Duodenal mucosa (tissue), 2 donors: Measurements from ENCODE around the gene TRIM25.
A peak's percentile ranks its signal among the peaks of the same experiment; 100 is the strongest.

Experiments used
- H3K27ac ChIP-seq: one replicate; pipeline ENCODE4 v1.7.0; 2013; ENCODE audit warnings: low read depth, low read length
- H3K27me3 ChIP-seq, 2 donors: one replicate each; pipeline ENCODE4 v1.7.0; 2013; ENCODE audit warnings: low read length in 2 of 2, control low read depth in 1 of 2; ENCODE audit not compliant: insufficient read depth in 2 of 2, control insufficient read depth in 1 of 2
- H3K36me3 ChIP-seq, 2 donors: one replicate each; pipeline ENCODE4 v1.7.0; 2013; ENCODE audit warnings: low read length in 2 of 2, control low read depth in 1 of 2; ENCODE audit not compliant: insufficient read depth in 2 of 2, control insufficient read depth in 1 of 2
- H3K4me1 ChIP-seq, 2 donors: one replicate each; pipeline ENCODE4 v1.7.0; 2013; ENCODE audit warnings: low read length in 2 of 2, control low read depth in 1 of 2; ENCODE audit not compliant: insufficient read depth in 2 of 2, control insufficient read depth in 1 of 2
- H3K4me3 ChIP-seq, 2 donors: one replicate each; pipeline ENCODE4 v1.7.0; 2013; ENCODE audit warnings: low read length in 2 of 2, low read depth in 1 of 2
- H3K9ac ChIP-seq, 2 donors: one replicate each; pipeline ENCODE4 v1.7.0; 2013; ENCODE audit warnings: low read length in 2 of 2, low read depth in 1 of 2
- H3K9me3 ChIP-seq, 2 donors: one replicate each; pipeline ENCODE4 v1.7.0; 2013; ENCODE audit warnings: low read length in 2 of 2, control low read depth in 1 of 2; ENCODE audit not compliant: control insufficient read depth in 1 of 2

TRIM25 gene

DNA sequence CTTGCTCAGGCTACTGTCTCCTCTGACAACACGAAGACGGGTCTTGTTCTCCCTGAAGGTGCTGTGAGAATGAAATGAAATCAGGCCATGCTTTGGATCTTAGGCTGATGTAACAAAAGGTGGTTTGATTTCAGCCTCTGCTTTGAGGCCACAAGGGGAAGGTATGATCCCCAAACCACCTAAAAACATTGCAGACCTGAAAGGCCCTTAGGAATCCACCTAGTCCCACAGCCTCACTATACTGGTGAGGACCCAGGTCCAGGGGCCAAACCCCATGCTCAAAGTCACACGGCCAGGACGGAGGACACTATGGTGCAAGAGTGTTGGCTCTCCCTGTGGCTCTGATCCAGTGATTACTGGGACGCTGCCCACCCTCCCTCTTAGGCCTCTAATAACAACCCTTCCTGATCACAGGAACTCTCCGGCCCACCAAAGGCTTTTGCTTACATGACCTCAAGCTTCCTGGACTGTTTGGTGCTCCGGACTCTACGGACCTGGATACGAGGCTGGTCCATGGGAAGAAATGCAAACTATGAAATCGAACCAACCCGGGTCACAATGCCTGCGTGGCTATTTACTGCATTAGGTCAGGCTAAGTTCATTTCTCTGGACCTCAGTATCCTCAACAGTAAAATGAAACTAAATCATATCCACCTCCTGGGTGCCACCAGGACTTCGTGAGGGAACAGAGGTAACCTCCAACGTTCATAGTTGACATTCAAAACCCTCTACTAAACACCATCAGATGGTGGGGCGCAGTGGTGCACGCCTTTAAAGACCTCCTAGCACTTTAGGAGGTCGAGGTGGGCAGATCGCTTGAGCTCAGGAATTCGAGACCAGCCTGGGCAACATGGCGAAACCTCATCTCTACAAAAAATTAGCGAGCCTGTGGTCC is 1.5 kb downstream of the TRIM25 start:
- H3K4me1 ChIP-seq: peaks cover 41 to 55% of the 10 kb centered on the region in 2 donors

DNA sequence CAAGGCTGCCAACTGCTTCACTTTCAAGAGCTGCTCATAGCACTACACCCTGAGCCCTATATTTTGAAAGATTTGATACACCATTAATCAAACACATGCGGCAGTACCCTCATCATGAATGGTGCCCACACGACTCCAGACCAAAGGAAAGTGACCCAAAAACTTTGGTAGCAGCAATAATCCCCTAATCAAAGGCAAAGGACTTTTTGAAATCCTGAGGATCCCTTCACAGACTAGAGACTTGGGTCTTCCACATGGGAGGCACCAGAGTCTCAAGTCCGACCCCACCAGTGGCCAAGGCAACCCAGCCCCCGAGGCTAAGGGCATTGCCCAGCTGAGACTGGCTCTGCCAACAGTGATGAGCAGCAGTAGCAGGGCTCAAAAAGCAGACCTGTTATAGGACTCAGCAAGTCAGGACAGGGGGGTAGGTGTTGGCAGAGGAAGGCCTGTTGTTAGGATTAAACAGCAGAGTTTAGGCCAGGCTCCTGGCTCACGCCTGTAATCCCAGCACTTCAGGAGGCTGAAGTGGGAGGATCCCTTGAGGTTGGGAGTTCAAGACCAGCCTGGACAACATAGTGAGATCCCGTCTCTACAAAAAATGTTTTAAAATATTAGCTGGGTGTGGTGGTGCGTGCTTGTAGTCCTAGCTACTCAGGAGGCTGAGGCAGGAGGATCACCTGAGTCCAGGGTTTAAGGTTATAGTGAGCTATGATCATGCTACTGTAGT is 3.2 kb downstream of the TRIM25 start:
- peak overlapping the region; percentile 46 to 47 for H3K4me3 ChIP-seq
- H3K27me3 ChIP-seq: no peaks in the 10 kb centered on the region
- peaks cover 37 to 49% of the 10 kb centered on the region in 2 donors for H3K4me1 ChIP-seq
- no peak overlapping the region for H3K27ac ChIP-seq
- peak overlapping the region in 1 of 2 donors; percentile 45 for H3K9ac ChIP-seq
- no peaks in the 10 kb centered on the region for H3K9me3 ChIP-seq
- peaks cover 9 to 39% of the 10 kb centered on the region in 2 donors for H3K36me3 ChIP-seq

More for the DNA sequence above, 1.5 kb downstream of the TRIM25 start:
- Histone ChIP-seq H3K9ac (peak overlapping the region; percentile 96 to 97), H3K9me3 (no peaks in the 10 kb centered on the region), H3K36me3 (peaks cover 0 to 22% of the 10 kb centered on the region in 2 donors), H3K4me3 (peak overlapping the region; percentile 93 to 98), H3K27ac (peak overlapping the region; percentile 23), H3K27me3 (no peaks in the 10 kb centered on the region)

DNA sequence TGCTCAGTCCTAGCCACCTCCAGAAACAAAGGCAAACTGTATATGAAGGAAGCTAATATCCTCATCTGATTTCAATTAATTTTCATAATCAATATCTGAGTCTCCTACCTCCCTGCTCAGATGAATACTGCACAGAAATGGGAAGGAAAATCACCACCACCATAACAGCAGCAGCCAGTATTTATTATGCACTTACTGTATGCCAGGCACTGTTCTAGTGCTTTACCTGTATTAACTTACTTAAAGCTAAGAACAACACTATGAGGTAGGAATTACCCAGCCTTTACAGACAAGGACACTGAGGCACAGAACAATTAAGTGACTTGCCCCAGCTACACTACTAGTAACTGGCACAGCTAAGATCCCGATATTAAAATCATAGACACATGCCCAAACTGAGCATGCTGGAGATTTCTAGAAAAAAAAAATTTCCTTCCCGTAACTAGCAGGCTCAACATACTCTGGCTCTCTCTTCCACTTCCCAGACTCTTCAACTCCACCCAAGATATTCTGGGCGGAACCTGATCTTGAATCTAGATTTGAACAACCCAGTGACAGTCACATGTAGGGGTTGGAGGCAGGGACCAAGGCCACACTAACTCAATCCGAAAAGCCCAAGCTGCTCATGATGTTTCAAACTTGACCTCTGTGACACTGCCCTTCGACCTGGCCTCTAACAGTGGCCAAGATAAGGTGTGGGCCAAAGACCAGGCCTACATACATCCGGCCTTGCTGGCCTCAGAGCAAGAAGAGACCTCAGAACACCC is 3.9 kb downstream of the TRIM25 start:
- H3K27me3 ChIP-seq: no peaks in the 10 kb centered on the region
- H3K4me1 ChIP-seq: peaks cover 29 to 42% of the 10 kb centered on the region in 2 donors
- H3K36me3 ChIP-seq: peaks cover 9 to 42% of the 10 kb centered on the region in 2 donors
- peak overlapping the region; percentile 46 to 47 for H3K4me3 ChIP-seq
- H3K9me3 ChIP-seq: no peaks in the 10 kb centered on the region
- no peak overlapping the region for H3K27ac ChIP-seq
- peak overlapping the region in 1 of 2 donors; percentile 45 for H3K9ac ChIP-seq

DNA sequence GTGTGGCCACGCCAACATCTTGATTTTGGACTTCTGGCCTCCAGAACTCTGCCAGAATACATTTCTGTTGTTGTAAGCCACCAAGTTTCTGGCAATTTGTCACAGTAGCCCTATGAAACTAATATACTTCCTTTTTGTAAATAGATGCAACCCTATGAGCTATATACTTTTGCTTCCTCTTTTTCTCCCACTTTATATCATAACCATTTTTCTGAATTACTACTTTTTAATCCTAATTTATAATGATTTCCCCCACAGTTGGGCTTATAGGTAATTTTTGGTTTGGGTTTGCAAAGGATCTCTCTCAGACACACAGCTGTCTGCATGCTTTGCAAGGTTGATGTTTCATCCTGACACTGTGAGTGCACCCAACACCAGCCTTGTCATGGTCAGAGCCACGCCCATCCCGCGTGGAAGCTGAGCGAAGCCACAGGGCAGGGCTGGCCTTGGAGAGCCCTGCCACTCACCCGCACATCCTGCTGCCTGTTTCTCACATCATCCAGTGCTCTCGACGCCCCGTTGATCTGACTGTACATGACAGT is 5.8 kb downstream of the TRIM25 start:
- Histone ChIP-seq H3K4me1 (peaks cover 27 to 40% of the 10 kb centered on the region in 2 donors), H3K36me3 (peaks cover 20 to 60% of the 10 kb centered on the region in 2 donors), H3K27me3 (no peaks in the 10 kb centered on the region), H3K4me3 (no peak overlapping the region), H3K27ac (no peak overlapping the region), H3K9ac (no peak overlapping the region), H3K9me3 (no peaks in the 10 kb centered on the region)

DNA sequence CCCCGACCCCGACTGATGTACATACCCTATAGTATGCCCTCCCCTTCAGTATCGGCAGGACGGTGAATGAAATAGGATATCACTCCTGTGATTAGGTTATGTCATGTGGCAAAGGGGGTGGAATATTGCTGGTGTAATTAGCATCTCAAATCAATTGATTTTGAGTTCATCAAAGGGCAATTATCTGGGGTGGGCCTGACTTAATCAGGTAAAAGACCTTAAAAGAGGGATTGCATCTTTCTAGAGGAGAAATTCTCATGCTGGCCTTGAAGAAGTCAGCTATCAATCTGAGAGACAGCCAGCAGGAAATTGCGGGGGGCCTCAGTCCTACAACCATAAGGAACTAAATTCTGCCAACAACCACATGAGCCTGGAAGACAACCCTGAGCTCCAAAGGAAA is 10.3 kb downstream of the TRIM25 start:
- no peaks in the 10 kb centered on the region for H3K9me3 ChIP-seq
- H3K27ac ChIP-seq: no peak overlapping the region
- H3K36me3 ChIP-seq: peaks cover 54 to 94% of the 10 kb centered on the region in 2 donors
- H3K4me1 ChIP-seq: peaks cover 11 to 13% of the 10 kb centered on the region in 2 donors
- H3K4me3 ChIP-seq: no peak overlapping the region
- no peaks in the 10 kb centered on the region for H3K27me3 ChIP-seq
- no peak overlapping the region for H3K9ac ChIP-seq

DNA sequence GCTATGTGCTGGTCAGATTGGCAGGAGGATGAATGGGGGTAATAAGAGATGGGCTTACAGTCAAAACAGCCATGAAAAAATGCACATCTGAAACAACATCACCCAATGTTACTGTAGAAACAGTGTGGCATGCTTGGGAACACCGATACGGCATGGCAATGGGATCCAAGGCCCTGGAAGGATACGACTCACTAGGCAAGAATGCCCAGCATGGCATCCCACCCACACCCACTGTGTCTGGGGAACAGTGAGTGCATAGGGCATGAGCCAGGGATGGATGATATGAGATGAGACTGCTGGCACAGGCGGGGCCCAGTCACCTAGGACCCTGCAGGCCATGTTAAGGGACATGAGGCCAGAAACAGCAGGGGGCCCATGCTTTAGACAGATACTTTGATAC is 11.5 kb downstream of the TRIM25 start:
- H3K36me3 ChIP-seq: peaks cover 63 to 94% of the 10 kb centered on the region in 2 donors

DNA sequence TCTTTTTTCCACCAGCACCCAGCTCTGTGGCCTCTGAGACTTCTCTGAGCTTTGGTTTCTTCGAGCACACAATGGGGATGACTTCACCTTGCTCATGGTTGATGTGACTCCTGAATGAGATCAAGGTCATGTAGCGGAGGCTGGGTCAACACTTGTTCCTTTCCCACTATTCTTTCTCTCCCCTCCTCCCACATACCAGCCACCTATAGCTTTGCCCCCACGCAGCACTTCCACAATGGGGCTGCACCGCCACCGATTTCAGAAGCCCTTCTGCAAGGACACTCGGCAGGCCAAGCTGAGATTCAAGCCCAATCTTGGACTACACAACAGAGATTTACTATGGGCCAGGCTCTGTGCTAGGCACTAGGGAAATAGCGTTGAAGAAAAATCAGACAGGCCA is 14.4 kb downstream of the TRIM25 start:
- H3K27me3 ChIP-seq: no peaks in the 10 kb centered on the region
- no peak overlapping the region for H3K9ac ChIP-seq
- no peaks in the 10 kb centered on the region for H3K9me3 ChIP-seq
- no peak overlapping the region for H3K27ac ChIP-seq
- H3K4me3 ChIP-seq: no peak overlapping the region
- H3K36me3 ChIP-seq: peaks cover 63 to 91% of the 10 kb centered on the region in 2 donors
- H3K4me1 ChIP-seq: peaks cover 17 to 18% of the 10 kb centered on the region in 2 donors

More for the DNA sequence above, 11.5 kb downstream of the TRIM25 start:
- H3K4me3 ChIP-seq: no peak overlapping the region
- no peak overlapping the region for H3K27ac ChIP-seq
- no peak overlapping the region for H3K9ac ChIP-seq
- no peaks in the 10 kb centered on the region for H3K27me3 ChIP-seq
- peaks cover 14 to 15% of the 10 kb centered on the region in 2 donors for H3K4me1 ChIP-seq
- H3K9me3 ChIP-seq: no peaks in the 10 kb centered on the region

DNA sequence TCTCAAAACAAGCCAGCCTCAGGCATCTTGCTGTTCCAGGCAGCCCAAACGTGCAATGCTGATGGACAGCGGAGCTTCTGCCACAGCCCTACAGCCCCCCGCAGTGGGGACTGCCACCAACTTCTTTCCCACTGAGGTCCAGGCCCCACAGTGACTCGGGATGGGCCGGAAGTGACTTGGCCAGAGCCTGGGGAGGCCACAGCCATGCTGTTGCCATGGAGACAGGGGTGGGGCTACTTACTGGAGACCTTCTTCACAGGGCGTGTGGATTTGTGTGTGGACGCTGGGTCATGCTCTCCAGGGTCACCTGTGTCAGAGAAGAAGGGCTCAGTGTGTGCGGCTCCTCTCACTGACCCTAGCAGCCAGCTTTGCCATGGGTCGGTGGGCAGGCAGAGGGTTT is 15.0 kb downstream of the TRIM25 start:
- Histone ChIP-seq H3K4me1 (peaks cover 17 to 18% of the 10 kb centered on the region in 2 donors), H3K36me3 (peaks cover 60 to 89% of the 10 kb centered on the region in 2 donors), H3K27me3 (no peaks in the 10 kb centered on the region), H3K27ac (no peak overlapping the region), H3K4me3 (no peak overlapping the region), H3K9me3 (no peaks in the 10 kb centered on the region), H3K9ac (no peak overlapping the region)

DNA sequence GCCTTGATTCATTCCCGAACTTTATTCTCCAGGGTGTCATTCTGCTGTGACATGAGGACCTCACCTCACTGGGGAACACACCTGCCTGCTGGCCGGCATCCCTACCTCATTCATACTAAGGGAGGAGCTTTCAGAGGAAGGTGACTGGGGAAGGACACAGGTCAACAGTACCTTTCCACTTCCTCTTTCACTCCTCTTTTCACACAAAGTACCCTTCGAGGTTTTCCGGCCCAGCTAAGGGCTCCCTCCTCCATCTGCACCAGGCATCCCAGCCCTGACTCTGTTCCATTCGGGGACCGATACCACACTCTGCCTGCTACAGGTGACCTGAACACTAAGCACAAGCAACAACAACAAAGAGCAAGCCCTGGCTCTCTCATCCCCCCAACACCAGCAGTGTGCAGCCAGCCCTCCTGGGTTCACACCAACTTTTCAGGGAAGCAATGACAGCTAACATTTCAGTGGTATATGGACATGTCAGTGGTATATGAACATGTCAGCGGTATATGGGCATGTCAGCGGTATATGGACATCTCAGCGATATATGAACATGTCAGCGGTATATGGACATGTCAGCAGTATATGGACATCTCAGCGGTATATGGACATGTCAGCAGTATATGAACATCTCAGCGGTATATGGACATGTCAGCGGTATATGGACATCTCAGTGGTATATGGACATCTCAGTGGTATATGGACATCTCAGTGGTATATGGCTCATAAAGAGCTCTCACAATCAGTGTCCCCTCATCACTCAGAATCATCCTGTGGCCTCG is 16.0 kb downstream of the TRIM25 start:
- H3K9ac ChIP-seq: no peak overlapping the region
- H3K27ac ChIP-seq: no peak overlapping the region
- no peaks in the 10 kb centered on the region for H3K27me3 ChIP-seq
- no peaks in the 10 kb centered on the region for H3K9me3 ChIP-seq
- H3K4me3 ChIP-seq: no peak overlapping the region
- peaks cover 17 to 18% of the 10 kb centered on the region in 2 donors for H3K4me1 ChIP-seq
- peaks cover 64 to 90% of the 10 kb centered on the region in 2 donors for H3K36me3 ChIP-seq
